GM08714 (cell line): ENCODE measurements around the gene PEAR1.

Source experiments
- H3K4me3 ChIP-seq: fragments of 200-500 bp; sonication (Bioruptor generic); 2 replicates; pipeline ENCODE4 v1.5.1; 2014; ENCODE audit warnings: mild to moderate bottlenecking, low read length, inconsistent platforms
- ZNF274 ChIP-seq: IDR thresholded peaks from 2 replicates; pipeline ENCODE4 v1.6.1; 2012; ENCODE audit warnings: mild to moderate bottlenecking, low read depth, low read length

Gene PEAR1

GRCh38 chr1:156865865-156866248 is 27.7 kb upstream of the PEAR1 start:
- TF ChIP-seq ZNF274, result no peak

GRCh38 chr1:156866249-156866909 is 27.1 kb upstream of the PEAR1 start:
- TF ChIP-seq ZNF274, result no peak

More at GRCh38 chr1:156865865-156866248, 27.7 kb upstream of the PEAR1 start:
- H3K4me3 ChIP-seq, result no peak overlapping the region

GRCh38 chr1:156868341-156868740 is 25.2 kb upstream of the PEAR1 start:
- no peak overlapping the region for H3K4me3 ChIP-seq
- TF ChIP-seq ZNF274, result no peak

More at GRCh38 chr1:156866249-156866909, 27.1 kb upstream of the PEAR1 start:
- H3K4me3 ChIP-seq, result no peak overlapping the region

- no peak for TF ChIP-seq ZNF274
- H3K4me3 ChIP-seq, result no peak overlapping the region
These were observed 24.1 kb upstream of the PEAR1 start for GRCh38 chr1:156869455-156869854.

GRCh38 chr1:156873659-156874058 is 19.9 kb upstream of the PEAR1 start:
- TF ChIP-seq ZNF274, result no peak
- H3K4me3 ChIP-seq, result no peak overlapping the region

GRCh38 chr1:156874142-156874541 is 19.4 kb upstream of the PEAR1 start:
- H3K4me3 ChIP-seq, result no peak overlapping the region
- TF ChIP-seq ZNF274, result no peak

GRCh38 chr1:156874572-156875340 is 18.8 kb upstream of the PEAR1 start:
- TF ChIP-seq ZNF274, result no peak
- H3K4me3 ChIP-seq, result no peak overlapping the region

- TF ChIP-seq ZNF274, result no peak
- H3K4me3 ChIP-seq, result no peak overlapping the region
These were observed 18.2 kb upstream of the PEAR1 start for GRCh38 chr1:156875341-156875615.

- TF ChIP-seq ZNF274, result no peak
- H3K4me3 ChIP-seq, result no peak overlapping the region
These were observed 17.2 kb upstream of the PEAR1 start for GRCh38 chr1:156876281-156876680.

- TF ChIP-seq ZNF274, result no peak
- no peak overlapping the region for H3K4me3 ChIP-seq
These were observed 15.9 kb upstream of the PEAR1 start for GRCh38 chr1:156877433-156878170.

GRCh38 chr1:156879876-156880275 is 13.6 kb upstream of the PEAR1 start:
- TF ChIP-seq ZNF274, result no peak
- H3K4me3 ChIP-seq, result no peak overlapping the region

GRCh38 chr1:156880473-156880872 is 13.0 kb upstream of the PEAR1 start:
- no peak overlapping the region for H3K4me3 ChIP-seq
- no peak for TF ChIP-seq ZNF274

- no peak overlapping the region for H3K4me3 ChIP-seq
- TF ChIP-seq ZNF274, result no peak
These were observed 12.4 kb upstream of the PEAR1 start for GRCh38 chr1:156881101-156881500.

GRCh38 chr1:156881663-156882062 is 11.9 kb upstream of the PEAR1 start:
- TF ChIP-seq ZNF274, result no peak

GRCh38 chr1:156882543-156882942 is 11.0 kb upstream of the PEAR1 start:
- no peak for TF ChIP-seq ZNF274
- H3K4me3 ChIP-seq, result no peak overlapping the region

More at GRCh38 chr1:156881663-156882062, 11.9 kb upstream of the PEAR1 start:
- H3K4me3 ChIP-seq, result no peak overlapping the region

- TF ChIP-seq ZNF274, result no peak
- H3K4me3 ChIP-seq, result no peak overlapping the region
These were observed 9.6 kb upstream of the PEAR1 start for GRCh38 chr1:156883919-156884318.
